Vagina (tissue), 2 donors: ENCODE results near the gene DTX2.
"Not testable (repeated sequence)": the region's sequence is repeated elsewhere in the genome, so short reads cannot be mapped to it uniquely, and the experiment has no call there.

Experiments
- POLR2A ChIP-seq, 2 donors: fragments of 450-650 bp; IDR thresholded peaks; one replicate each; pipeline ENCODE4 v1.6.1; 2017; ENCODE audit warnings: antibody characterized with exemption in 2 of 2, mild to moderate bottlenecking in 2 of 2, moderate library complexity in 2 of 2
- POLR2AphosphoS5 ChIP-seq, 2 donors: sonication (generic); formaldehyde crosslinking; IDR thresholded peaks; one replicate each; pipeline ENCODE4 v1.9.0; 2017; ENCODE audit warnings: antibody characterized with exemption in 2 of 2, mild to moderate bottlenecking in 2 of 2, low read depth in 1 of 2; ENCODE audit not compliant: insufficient read depth in 1 of 2

DNA sequence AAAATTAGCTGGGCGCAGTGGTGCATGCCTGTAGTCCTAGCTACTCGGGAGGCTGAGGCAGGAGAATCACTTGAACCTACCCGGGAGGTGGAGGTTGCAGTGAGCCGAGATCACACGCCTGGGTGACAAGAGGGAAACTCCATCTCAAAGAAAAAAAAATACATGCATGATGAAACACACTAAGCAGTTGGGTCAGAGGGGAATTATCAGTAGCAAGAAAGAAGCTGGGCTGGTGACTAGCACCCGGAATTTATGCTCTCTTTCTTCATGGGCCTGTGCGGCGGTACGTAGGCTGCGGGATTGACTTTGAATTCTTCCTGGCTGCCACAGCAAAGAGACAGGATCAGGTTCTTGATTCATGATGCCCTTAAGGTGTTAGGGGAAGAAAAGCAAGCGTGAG lies 18.1 kb downstream of the DTX2 start:
- not testable (repeated sequence) for TF ChIP-seq POLR2AphosphoS5 (IDR thresholded peaks at IDR 0.05; ENCODE audit: insufficient read depth in 1 of 2, low read depth in 1 of 2); POLR2A (IDR thresholded peaks at IDR 0.05)
